ENCODE data around the gene FYN. TPM values are rescaled to one million over a fixed set of nuclear protein-coding genes. Genes with fewer than 3 reads are reported as not detected.
"Not testable (repeated sequence)": the region's sequence is repeated elsewhere in the genome, so short reads cannot be mapped to it uniquely, and the experiment has no call there.

Gene FYN
- polyA plus RNA-seq, 3 donors from 2014 or later: 358 to 488 (median 414) TPM

GRCh38 chr6:111843347-111844147 is 29.7 kb downstream of the FYN start:
- peak; percentile 63 to 74 (median 68) for DNase-seq
- Mint-ChIP-seq H3K9me3 (no peaks in the 10 kb centered on the region), H3K4me3 (no peak overlapping the region), H3K36me3 (peaks cover 0 to 10% (median 4%) of the 10 kb centered on the region in 3 donors), H3K4me1 (peaks cover 0 to 45% of the 10 kb centered on the region in 2 donors), H3K27ac (no peak overlapping the region), H3K27me3 (ENCODE audit: low read depth in 3 of 3) (peaks cover 4 to 27% (median 11%) of the 10 kb centered on the region in 3 donors)

- Mint-ChIP-seq H3K4me3 (no peak overlapping the region), H3K4me1 (peaks cover 0 to 38% of the 10 kb centered on the region in 2 donors), H3K27me3 (ENCODE audit: low read depth in 3 of 3) (peaks cover 4 to 28% (median 14%) of the 10 kb centered on the region in 3 donors), H3K36me3 (peaks cover 0 to 10% (median 4%) of the 10 kb centered on the region in 3 donors), H3K9me3 (no peaks in the 10 kb centered on the region), H3K27ac (no peak overlapping the region)
- no peak for DNase-seq
These were observed 30.4 kb downstream of the FYN start for GRCh38 chr6:111842891-111843290.

- Mint-ChIP-seq H3K36me3 (peaks cover 0 to 10% (median 4%) of the 10 kb centered on the region in 3 donors), H3K9me3 (no peaks in the 10 kb centered on the region), H3K4me1 (peaks cover 0 to 33% of the 10 kb centered on the region in 2 donors), H3K4me3 (no peak overlapping the region), H3K27ac (no peak overlapping the region), H3K27me3 (ENCODE audit: low read depth in 3 of 3) (peaks cover 4 to 34% (median 19%) of the 10 kb centered on the region in 3 donors)
- DNase-seq: no peak
These were observed 30.9 kb downstream of the FYN start for GRCh38 chr6:111842271-111842822.

- peaks cover 0 to 28% of the 10 kb centered on the region in 2 donors for H3K4me1 Mint-ChIP-seq
- H3K4me3 Mint-ChIP-seq: no peak overlapping the region
- peaks cover 0 to 10% (median 4%) of the 10 kb centered on the region in 3 donors for H3K36me3 Mint-ChIP-seq
- no peak overlapping the region for H3K27ac Mint-ChIP-seq
- H3K9me3 Mint-ChIP-seq: no peaks in the 10 kb centered on the region
- H3K27me3 Mint-ChIP-seq (ENCODE audit: low read depth in 3 of 3): peaks cover 4 to 37% (median 20%) of the 10 kb centered on the region in 3 donors
- peak; percentile 68 to 74 (median 72) for DNase-seq
These were observed 31.4 kb downstream of the FYN start for GRCh38 chr6:111841822-111842221.

GRCh38 chr6:111840803-111841202 is 32.4 kb downstream of the FYN start:
- no peaks in the 10 kb centered on the region for H3K9me3 Mint-ChIP-seq
- H3K4me1 Mint-ChIP-seq: peaks cover 0 to 17% of the 10 kb centered on the region in 2 donors
- no peak for DNase-seq
- H3K36me3 Mint-ChIP-seq: peaks cover 0 to 8% (median 0%) of the 10 kb centered on the region in 3 donors
- H3K27ac Mint-ChIP-seq: no peak overlapping the region
- peaks cover 0 to 27% (median 15%) of the 10 kb centered on the region in 3 donors for H3K27me3 Mint-ChIP-seq (ENCODE audit: low read depth in 3 of 3)
- H3K4me3 Mint-ChIP-seq: no peak overlapping the region

GRCh38 chr6:111838749-111839484 is 34.3 kb downstream of the FYN start:
- no peak for DNase-seq
- H3K9me3 Mint-ChIP-seq: no peaks in the 10 kb centered on the region
- H3K27me3 Mint-ChIP-seq (ENCODE audit: low read depth in 3 of 3): peaks cover 0 to 18% (median 18%) of the 10 kb centered on the region in 3 donors
- no peaks in the 10 kb centered on the region for H3K4me1 Mint-ChIP-seq
- H3K27ac Mint-ChIP-seq: peak overlapping the region in 4 of 6 donors; percentile 94 to 98 (median 96)
- peak overlapping the region; percentile 34 to 83 (median 74) for H3K4me3 Mint-ChIP-seq
- peaks cover 0 to 10% (median 0%) of the 10 kb centered on the region in 3 donors for H3K36me3 Mint-ChIP-seq

- H3K36me3 Mint-ChIP-seq: peaks cover 0 to 10% (median 0%) of the 10 kb centered on the region in 3 donors
- peak; percentile 70 to 83 (median 78) for DNase-seq
- H3K27me3 Mint-ChIP-seq (ENCODE audit: low read depth in 3 of 3): peaks cover 0 to 20% (median 18%) of the 10 kb centered on the region in 3 donors
- peak overlapping the region in 4 of 6 donors; percentile 94 to 98 (median 96) for H3K27ac Mint-ChIP-seq
- H3K4me3 Mint-ChIP-seq: peak overlapping the region; percentile 64 to 83 (median 74)
- no peaks in the 10 kb centered on the region for H3K4me1 Mint-ChIP-seq
- no peaks in the 10 kb centered on the region for H3K9me3 Mint-ChIP-seq
These were observed 35.4 kb downstream of the FYN start for GRCh38 chr6:111837641-111838500.

- peaks cover 0 to 3% of the 10 kb centered on the region in 2 donors for H3K4me1 Mint-ChIP-seq
- no peaks in the 10 kb centered on the region for H3K9me3 Mint-ChIP-seq
- peaks cover 0 to 20% (median 18%) of the 10 kb centered on the region in 3 donors for H3K27me3 Mint-ChIP-seq (ENCODE audit: low read depth in 3 of 3)
- peak overlapping the region; percentile 64 to 83 (median 74) for H3K4me3 Mint-ChIP-seq
- H3K36me3 Mint-ChIP-seq: peaks cover 0 to 10% (median 0%) of the 10 kb centered on the region in 3 donors
- peak; percentile 64 to 73 (median 66) for DNase-seq
- peak overlapping the region in 4 of 6 donors; percentile 94 to 98 (median 96) for H3K27ac Mint-ChIP-seq
These were observed 36.2 kb downstream of the FYN start for GRCh38 chr6:111837007-111837406.

- H3K4me1 Mint-ChIP-seq: peaks cover 0 to 15% of the 10 kb centered on the region in 2 donors
- H3K27ac Mint-ChIP-seq: peak overlapping the region in 4 of 6 donors; percentile 91 to 98 (median 96)
- H3K36me3 Mint-ChIP-seq: peaks cover 0 to 10% (median 0%) of the 10 kb centered on the region in 3 donors
- no peaks in the 10 kb centered on the region for H3K9me3 Mint-ChIP-seq
- H3K4me3 Mint-ChIP-seq: peak overlapping the region in 4 of 5 donors; percentile 18 to 58 (median 42)
- DNase-seq: no peak
- H3K27me3 Mint-ChIP-seq (ENCODE audit: low read depth in 3 of 3): peaks cover 0 to 19% (median 18%) of the 10 kb centered on the region in 3 donors
These were observed 37.4 kb downstream of the FYN start for GRCh38 chr6:111835807-111836206.

GRCh38 chr6:111835398-111835797 is 37.9 kb downstream of the FYN start:
- Mint-ChIP-seq H3K4me1 (peaks cover 0 to 19% of the 10 kb centered on the region in 2 donors), H3K4me3 (peak overlapping the region in 3 of 5 donors; percentile 39 to 58 (median 50)), H3K36me3 (peaks cover 0 to 10% (median 0%) of the 10 kb centered on the region in 3 donors), H3K27me3 (ENCODE audit: low read depth in 3 of 3) (peaks cover 0 to 18% (median 17%) of the 10 kb centered on the region in 3 donors), H3K27ac (peak overlapping the region in 4 of 6 donors; percentile 91 to 98 (median 96))
- not testable (repeated sequence) for DNase-seq, H3K9me3 Mint-ChIP-seq

- Mint-ChIP-seq H3K36me3 (peaks cover 0 to 10% (median under 1%) of the 10 kb centered on the region in 3 donors), H3K27ac (peak overlapping the region in 4 of 6 donors; percentile 91 to 98 (median 96)), H3K27me3 (ENCODE audit: low read depth in 3 of 3) (peaks cover 0 to 18% (median 13%) of the 10 kb centered on the region in 3 donors), H3K4me1 (peaks cover 0 to 30% of the 10 kb centered on the region in 2 donors), H3K9me3 (no peaks in the 10 kb centered on the region), H3K4me3 (peak overlapping the region; percentile 18 to 59 (median 50))
- no peak for DNase-seq
These were observed 38.9 kb downstream of the FYN start for GRCh38 chr6:111834356-111834755.

GRCh38 chr6:111832833-111833418 is 40.3 kb downstream of the FYN start:
- H3K36me3 Mint-ChIP-seq: peaks cover 0 to 11% (median 3%) of the 10 kb centered on the region in 3 donors

More at GRCh38 chr6:111832833-111833418, 40.3 kb downstream of the FYN start:
- Mint-ChIP-seq H3K4me1 (peaks cover 0 to 43% of the 10 kb centered on the region in 2 donors), H3K27me3 (ENCODE audit: low read depth in 3 of 3) (peaks cover 2 to 13% (median 12%) of the 10 kb centered on the region in 3 donors), H3K4me3 (peak overlapping the region; percentile 33 to 77 (median 66)), H3K9me3 (no peaks in the 10 kb centered on the region), H3K27ac (peak overlapping the region in 4 of 6 donors; percentile 87 to 98 (median 94))
- no peak for DNase-seq
